Tibial nerve (tissue), 4 donors: Measurements from ENCODE around the gene KIF7. TPM values are rescaled to one million over a fixed set of nuclear protein-coding genes. Genes with fewer than 3 reads are reported as not detected.

Source experiments
- DNase-seq, 2 donors: peaks; one replicate each; pipeline ENCODE4 v3.0.0-alpha.2; 2019; ENCODE audit warnings: low spot score in 2 of 2
- H3K27ac ChIP-seq, 4 donors: fragments of 200-600 bp; sonication (generic) in 3 of 4; one replicate each; pipeline ENCODE4 v1.5.1; 2017 to 2019; ENCODE audit warnings: mild to moderate bottlenecking in 1 of 4
- H3K27me3 ChIP-seq, 2 donors: fragments of 200-600 bp; sonication (generic) in 1 of 2; one replicate each; pipeline versions ENCODE4 v1.5.1 to v1.6.0; 2017 to 2019
- H3K36me3 ChIP-seq, 3 donors: fragments of 200-600 bp; sonication (generic); one replicate each; pipeline ENCODE4 v1.5.1; 2018 to 2019
- H3K4me1 ChIP-seq, 4 donors: fragments of 200-600 bp; sonication (generic) in 3 of 4; one replicate each; pipeline ENCODE4 v1.5.1; 2017 to 2019
- H3K4me3 ChIP-seq, 4 donors: fragments of 200-600 bp; sonication (generic) in 3 of 4; one replicate each; pipeline ENCODE4 v1.5.1; 2017 to 2019; ENCODE audit warnings: mild to moderate bottlenecking in 1 of 4, moderate library complexity in 1 of 4
- H3K9me3 ChIP-seq, 4 donors: fragments of 200-600 bp; sonication (generic) in 3 of 4; one replicate each; pipeline ENCODE4 v1.5.1; 2017 to 2019
- EP300 ChIP-seq, 2 donors: sonication (generic); formaldehyde crosslinking; IDR thresholded peaks; one replicate each; pipeline ENCODE4 v1.6.1; 2017; ENCODE audit warnings: antibody characterized with exemption in 2 of 2, mild to moderate bottlenecking in 1 of 2
- POLR2A ChIP-seq, 2 donors: fragments of 450-650 bp; IDR thresholded peaks; one replicate each; pipeline ENCODE4 v1.6.1; 2017; ENCODE audit warnings: antibody characterized with exemption in 2 of 2, mild to moderate bottlenecking in 2 of 2, moderate library complexity in 2 of 2
- WGBS, 2 donors: methylation state at CpG; one replicate each; pipeline ENCODE4 v1.1.5; 2018; 5-methylcytosine and 5-hydroxymethylcytosine counted together
- total RNA-seq, 4 donors: library from RNA; depleted of rRNA; stranded (reverse); fragments of >200 nt; gene quantifications; one replicate each; pipeline ENCODE4 v1.1.0, GENCODE V29; 2016
- TF ChIP-seq, protein P1 (sequence below), 5 experiments: fragments of 200-600 bp in 3 of 5; fragments of 450-650 bp in 2 of 5; sonication (generic) in 3 of 5; IDR thresholded peaks; one replicate each; pipeline ENCODE4 v1.5.1; 2016 to 2019; ENCODE audit warnings: antibody characterized with exemption in 5 of 5, mild to moderate bottlenecking in 3 of 5, moderate library complexity in 2 of 5

KIF7 gene
- total RNA-seq, 4 donors from 2014 or later = 7.2 to 41.1 (median 20.8) TPM

- H3K9me3 ChIP-seq = no peaks in the 10 kb centered on the region
- peak; percentile 78 to 92 for DNase-seq
- H3K4me1 ChIP-seq = peaks cover 0 to 8% (median 0%) of the 10 kb centered on the region in 4 donors
- TF ChIP-seq EP300 (IDR thresholded peaks at IDR 0.05) (no peak), POLR2A (IDR thresholded peaks at IDR 0.05) (no peak)
- TF ChIP-seq, protein P1, sequence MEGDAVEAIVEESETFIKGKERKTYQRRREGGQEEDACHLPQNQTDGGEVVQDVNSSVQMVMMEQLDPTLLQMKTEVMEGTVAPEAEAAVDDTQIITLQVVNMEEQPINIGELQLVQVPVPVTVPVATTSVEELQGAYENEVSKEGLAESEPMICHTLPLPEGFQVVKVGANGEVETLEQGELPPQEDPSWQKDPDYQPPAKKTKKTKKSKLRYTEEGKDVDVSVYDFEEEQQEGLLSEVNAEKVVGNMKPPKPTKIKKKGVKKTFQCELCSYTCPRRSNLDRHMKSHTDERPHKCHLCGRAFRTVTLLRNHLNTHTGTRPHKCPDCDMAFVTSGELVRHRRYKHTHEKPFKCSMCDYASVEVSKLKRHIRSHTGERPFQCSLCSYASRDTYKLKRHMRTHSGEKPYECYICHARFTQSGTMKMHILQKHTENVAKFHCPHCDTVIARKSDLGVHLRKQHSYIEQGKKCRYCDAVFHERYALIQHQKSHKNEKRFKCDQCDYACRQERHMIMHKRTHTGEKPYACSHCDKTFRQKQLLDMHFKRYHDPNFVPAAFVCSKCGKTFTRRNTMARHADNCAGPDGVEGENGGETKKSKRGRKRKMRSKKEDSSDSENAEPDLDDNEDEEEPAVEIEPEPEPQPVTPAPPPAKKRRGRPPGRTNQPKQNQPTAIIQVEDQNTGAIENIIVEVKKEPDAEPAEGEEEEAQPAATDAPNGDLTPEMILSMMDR (IDR thresholded peaks at IDR 0.05) = peak; percentile 69 to 87 (median 78)
- no peaks in the 10 kb centered on the region for H3K27me3 ChIP-seq
- H3K27ac ChIP-seq = no peak overlapping the region
- no peak overlapping the region for H3K4me3 ChIP-seq
- peaks cover 0 to 34% (median 0%) of the 10 kb centered on the region in 3 donors for H3K36me3 ChIP-seq
- 55 to 57% methylated on average over 25 of the region's 25 CpGs for WGBS, 2 donors
Measured at GRCh38 chr15:89647191-89647851, 7.9 kb downstream of the KIF7 start.

DNA sequence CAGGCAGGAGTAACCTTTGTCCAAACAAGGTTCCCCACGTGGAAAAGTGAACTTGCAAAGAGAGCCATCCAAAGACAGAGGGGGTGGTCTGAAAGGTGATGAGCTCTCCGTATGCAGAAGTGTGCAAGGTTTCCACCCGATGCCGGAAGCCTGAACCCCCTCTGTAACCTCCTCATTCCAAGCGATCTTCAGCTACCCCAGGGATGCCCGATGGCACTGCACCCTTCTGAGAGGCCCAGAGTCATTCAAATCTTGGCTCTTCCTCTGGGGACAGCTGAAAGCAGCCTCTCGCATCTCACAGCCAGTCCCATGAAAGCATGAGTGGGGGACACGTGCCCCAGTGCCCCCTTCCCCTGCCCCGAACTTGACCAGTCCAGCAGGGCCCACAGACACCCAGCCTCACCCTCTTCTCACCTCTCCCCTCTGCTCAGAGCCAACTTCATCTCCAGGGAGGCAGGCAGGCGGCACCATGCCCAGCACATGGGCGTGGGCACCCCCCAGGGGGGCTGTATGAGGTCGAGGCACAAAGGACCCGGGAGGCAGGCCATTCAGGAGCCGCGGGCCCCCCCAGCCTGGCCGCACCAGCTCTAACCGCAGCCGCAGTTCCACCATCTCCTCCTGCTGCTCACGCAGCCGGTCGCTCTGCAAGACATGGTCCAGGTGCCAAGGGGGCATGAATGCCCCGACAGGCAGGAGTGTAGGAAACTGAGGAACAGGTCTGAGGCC lies 8.7 kb downstream of the KIF7 start:
- Histone ChIP-seq H3K4me1 (peaks cover 0 to 8% (median 0%) of the 10 kb centered on the region in 4 donors), H3K27me3 (no peaks in the 10 kb centered on the region), H3K9me3 (no peaks in the 10 kb centered on the region), H3K4me3 (no peak overlapping the region), H3K36me3 (peaks cover 0 to 41% (median 0%) of the 10 kb centered on the region in 3 donors), H3K27ac (no peak overlapping the region)
- 82 to 89% methylated on average over 18 to 21 of the region's 22 CpGs for WGBS, 2 donors
- no peak for DNase-seq
- no peak for TF ChIP-seq POLR2A (IDR thresholded peaks at IDR 0.05)
- no peak for TF ChIP-seq EP300 (IDR thresholded peaks at IDR 0.05)
- TF ChIP-seq, protein P1 (IDR thresholded peaks at IDR 0.05) = no peak

GRCh38 chr15:89645680-89646079 lies 9.6 kb downstream of the KIF7 start:
- no peak overlapping the region for H3K27ac ChIP-seq
- no peak for DNase-seq
- no peak overlapping the region for H3K4me3 ChIP-seq
- H3K36me3 ChIP-seq = peaks cover 0 to 50% (median 0%) of the 10 kb centered on the region in 3 donors
- peaks cover 0 to 8% (median 0%) of the 10 kb centered on the region in 4 donors for H3K4me1 ChIP-seq
- TF ChIP-seq, protein P1 (IDR thresholded peaks at IDR 0.05) = no peak
- no peak for TF ChIP-seq POLR2A (IDR thresholded peaks at IDR 0.05)
- no peak for TF ChIP-seq EP300 (IDR thresholded peaks at IDR 0.05)
- H3K27me3 ChIP-seq = no peaks in the 10 kb centered on the region
- H3K9me3 ChIP-seq = no peaks in the 10 kb centered on the region
- WGBS, 2 donors = 92% methylated on average over 5 to 8 of the region's 8 CpGs

DNA sequence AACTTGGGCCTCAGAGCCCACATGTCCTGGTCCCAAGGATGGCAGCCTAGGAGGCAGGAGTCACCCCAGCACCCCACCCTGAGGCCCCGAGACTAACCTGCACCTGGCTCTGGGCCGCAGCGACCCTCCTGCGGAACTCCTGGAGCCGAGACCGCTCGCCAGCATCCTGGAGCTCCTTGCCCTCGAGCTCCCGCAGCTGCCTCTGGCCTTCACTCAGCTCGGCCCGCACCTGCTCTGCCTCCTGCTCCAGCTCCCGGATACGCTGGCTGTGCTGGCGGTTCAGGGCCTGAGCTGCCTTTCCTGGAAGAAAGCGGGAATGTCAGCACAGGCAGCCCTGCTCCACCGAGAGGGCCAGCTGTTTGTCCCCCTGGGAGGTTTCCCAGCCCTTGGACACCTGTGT lies 13.2 kb downstream of the KIF7 start:
- TF ChIP-seq POLR2A (IDR thresholded peaks at IDR 0.05) = no peak
- TF ChIP-seq, protein P1 (IDR thresholded peaks at IDR 0.05) = no peak
- TF ChIP-seq EP300 (IDR thresholded peaks at IDR 0.05) = no peak
- peaks cover 0 to 39% (median 0%) of the 10 kb centered on the region in 3 donors for H3K36me3 ChIP-seq
- H3K9me3 ChIP-seq = no peaks in the 10 kb centered on the region
- WGBS, 2 donors = 90 to 95% methylated on average over 13 to 16 of the region's 16 CpGs
- no peaks in the 10 kb centered on the region for H3K27me3 ChIP-seq
- no peak overlapping the region for H3K4me3 ChIP-seq
- peaks cover 0 to 4% (median 0%) of the 10 kb centered on the region in 4 donors for H3K4me1 ChIP-seq
- no peak overlapping the region for H3K27ac ChIP-seq
- no peak for DNase-seq

GRCh38 chr15:89641053-89641452 lies 14.2 kb downstream of the KIF7 start:
- Histone ChIP-seq H3K27ac (no peak overlapping the region), H3K4me3 (no peak overlapping the region), H3K36me3 (peaks cover 0 to 36% (median 0%) of the 10 kb centered on the region in 3 donors), H3K27me3 (no peaks in the 10 kb centered on the region), H3K4me1 (no peaks in the 10 kb centered on the region), H3K9me3 (no peaks in the 10 kb centered on the region)
- TF ChIP-seq POLR2A (IDR thresholded peaks at IDR 0.05) (no peak), EP300 (IDR thresholded peaks at IDR 0.05) (no peak)
- TF ChIP-seq, protein P1 (IDR thresholded peaks at IDR 0.05) = no peak
- DNase-seq = no peak
- 75 to 81% methylated on average over 5 of the region's 5 CpGs for WGBS, 2 donors
